Loucy (cell line): Measurements from ENCODE around the gene TTC9B.
"Not testable (repeated sequence)": the region's sequence is repeated elsewhere in the genome, so short reads cannot be mapped to it uniquely, and the experiment has no call there.

Experiments
- H2AFZ ChIP-seq: fragments of 200-600 bp; sonication (generic); 2 replicates; pipeline ENCODE4 v1.6.0; 2016; ENCODE audit warnings: antibody characterized with exemption, mild to moderate bottlenecking, low read length, moderate library complexity
- H3F3A ChIP-seq: fragments of 200-600 bp; 2 replicates; pipeline ENCODE4 v1.6.0; 2016; ENCODE audit warnings: antibody characterized with exemption, low read depth, mild to moderate bottlenecking
- H3K27me3 ChIP-seq: fragments of 200-600 bp; sonication (generic); 2 replicates; pipeline ENCODE4 v1.6.1; 2014; ENCODE audit warnings: low read length, mild to moderate bottlenecking; ENCODE audit not compliant: insufficient read depth, poor library complexity, severe bottlenecking
- H3K36me3 ChIP-seq: fragments of 200-600 bp; sonication (generic); 2 replicates; pipeline ENCODE4 v1.6.1; 2016; ENCODE audit warnings: low read length; ENCODE audit not compliant: insufficient read depth
- H3K4me1 ChIP-seq: fragments of 200-600 bp; sonication (generic); 2 replicates; pipeline ENCODE4 v1.5.1; 2014; ENCODE audit warnings: low read length, mild to moderate bottlenecking; ENCODE audit not compliant: insufficient read depth, poor library complexity, severe bottlenecking
- H3K4me2 ChIP-seq: fragments of 200-600 bp; sonication (generic); 2 replicates; pipeline ENCODE4 v1.6.0; 2014; ENCODE audit warnings: antibody characterized with exemption, low read length, low read depth, mild to moderate bottlenecking; ENCODE audit not compliant: poor library complexity, severe bottlenecking
- H3K4me3 ChIP-seq: fragments of 200-600 bp; sonication (generic); 2 replicates; pipeline ENCODE4 v1.5.1; 2014; ENCODE audit warnings: low read length, mild to moderate bottlenecking, mixed read lengths; ENCODE audit not compliant: poor library complexity, severe bottlenecking
- H3K79me2 ChIP-seq: fragments of 200-600 bp; sonication (generic); 2 replicates; pipeline ENCODE4 v1.6.1; 2014; ENCODE audit warnings: low read length; ENCODE audit not compliant: insufficient read depth
- H3K9ac ChIP-seq: fragments of 200-600 bp; sonication (generic); 2 replicates; pipeline ENCODE4 v1.6.0; 2014; ENCODE audit warnings: mild to moderate bottlenecking, low read depth, low read length, moderate library complexity; ENCODE audit not compliant: poor library complexity, severe bottlenecking
- H3K9me2 ChIP-seq: fragments of 200-600 bp; sonication (generic); replicated peaks from 2 replicates; pipeline ENCODE4 v1.6.1; 2016; ENCODE audit warnings: low read depth, low read length, mixed read lengths
- H3K9me3 ChIP-seq: fragments of 200-600 bp; sonication (generic); 2 replicates; pipeline ENCODE4 v1.6.1; 2014; ENCODE audit warnings: mild to moderate bottlenecking, antibody characterized with exemption, low read length, low read depth; ENCODE audit not compliant: insufficient read depth
- H4K20me1 ChIP-seq: fragments of 200-600 bp; sonication (generic); 2 replicates; pipeline ENCODE4 v1.6.0; 2014; ENCODE audit warnings: antibody characterized with exemption, low read length, mild to moderate bottlenecking; ENCODE audit not compliant: insufficient read depth, poor library complexity, severe bottlenecking
- CTCF ChIP-seq: fragments of 200-600 bp; sonication (generic); conservative IDR thresholded peaks from 2 replicates; pipeline ENCODE4 v1.5.1; 2014; ENCODE audit warnings: mild to moderate bottlenecking, antibody characterized with exemption, low read length
- EZH2phosphoT487 ChIP-seq: fragments of 200-600 bp; IDR thresholded peaks from 2 replicates; pipeline ENCODE4 v1.6.1; 2018; ENCODE audit warnings: antibody characterized with exemption, mild to moderate bottlenecking, moderate library complexity, borderline replicate concordance

Gene TTC9B

GRCh38 chr19:40177286-40178070, 40.7 kb downstream of the TTC9B start:
- Histone ChIP-seq H3F3A (no peaks in the 10 kb centered on the region), H3K9me3 (no peaks in the 10 kb centered on the region), H3K36me3 (no peaks in the 10 kb centered on the region), H3K27me3 (no peaks in the 10 kb centered on the region), H4K20me1 (no peaks in the 10 kb centered on the region), H3K4me1 (no peaks in the 10 kb centered on the region), H3K4me2 (no peak overlapping the region), H3K9ac (no peak overlapping the region), H3K4me3 (no peak overlapping the region), H3K79me2 (no peaks in the 10 kb centered on the region), H3K9me2 (no peaks in the 10 kb centered on the region), H2AFZ (no peak overlapping the region)
- TF ChIP-seq CTCF: no peak
- TF ChIP-seq EZH2phosphoT487: no peak

GRCh38 chr19:40175820-40176219, 42.4 kb downstream of the TTC9B start:
- Histone ChIP-seq H3K4me3 (no peak overlapping the region), H3K9ac (no peak overlapping the region), H4K20me1 (no peaks in the 10 kb centered on the region), H3K9me2 (no peaks in the 10 kb centered on the region), H3K4me1 (no peaks in the 10 kb centered on the region), H2AFZ (no peak overlapping the region), H3K27me3 (no peaks in the 10 kb centered on the region), H3K4me2 (no peak overlapping the region), H3K36me3 (no peaks in the 10 kb centered on the region), H3K9me3 (no peaks in the 10 kb centered on the region), H3F3A (no peaks in the 10 kb centered on the region), H3K79me2 (no peaks in the 10 kb centered on the region)
- TF ChIP-seq EZH2phosphoT487 (no peak), CTCF (no peak)

GRCh38 chr19:40174092-40174491, 44.1 kb downstream of the TTC9B start:
- no peak for TF ChIP-seq CTCF
- TF ChIP-seq EZH2phosphoT487: no peak
- H3F3A ChIP-seq: no peaks in the 10 kb centered on the region
- H3K9me3 ChIP-seq: no peaks in the 10 kb centered on the region
- H3K79me2 ChIP-seq: no peaks in the 10 kb centered on the region
- H3K36me3 ChIP-seq: no peaks in the 10 kb centered on the region
- no peaks in the 10 kb centered on the region for H3K4me1 ChIP-seq
- no peak overlapping the region for H3K4me2 ChIP-seq
- H3K9me2 ChIP-seq: no peaks in the 10 kb centered on the region
- H3K4me3 ChIP-seq: no peak overlapping the region
- no peak overlapping the region for H2AFZ ChIP-seq
- no peak overlapping the region for H3K9ac ChIP-seq
- no peaks in the 10 kb centered on the region for H4K20me1 ChIP-seq
- no peaks in the 10 kb centered on the region for H3K27me3 ChIP-seq

GRCh38 chr19:40171293-40171692, 46.9 kb downstream of the TTC9B start:
- not testable (repeated sequence) for H3K36me3 ChIP-seq, H3K4me3 ChIP-seq, H3K4me2 ChIP-seq, H2AFZ ChIP-seq, H3K9ac ChIP-seq, H3K4me1 ChIP-seq, H3K79me2 ChIP-seq, H3K27me3 ChIP-seq, H3F3A ChIP-seq, H3K9me3 ChIP-seq, H4K20me1 ChIP-seq, H3K9me2 ChIP-seq

GRCh38 chr19:40170303-40170989, 47.7 kb downstream of the TTC9B start:
- not testable (repeated sequence) for H2AFZ ChIP-seq

More at GRCh38 chr19:40170303-40170989, 47.7 kb downstream of the TTC9B start:
- H3K9me2 ChIP-seq, H3K9me3 ChIP-seq, H3F3A ChIP-seq, H3K36me3 ChIP-seq, H3K27me3 ChIP-seq, H3K79me2 ChIP-seq, H4K20me1 ChIP-seq, H3K4me1 ChIP-seq, H3K9ac ChIP-seq, H3K4me2 ChIP-seq, H3K4me3 ChIP-seq: not testable (repeated sequence)
